Measurements from ENCODE around the gene BBS2. TPM values are rescaled to one million over a fixed set of nuclear protein-coding genes. Genes with fewer than 3 reads are reported as not detected.
A peak's percentile ranks its signal among the peaks of the same experiment; 100 is the strongest.

The BBS2 gene
- total and polyA plus RNA-seq, 9 of the 15 experiments (the other 6 are each of a cell fraction or from before 2014, with no cell fraction given), result 4.2 to 22.7 (median 10.2) TPM

DNA sequence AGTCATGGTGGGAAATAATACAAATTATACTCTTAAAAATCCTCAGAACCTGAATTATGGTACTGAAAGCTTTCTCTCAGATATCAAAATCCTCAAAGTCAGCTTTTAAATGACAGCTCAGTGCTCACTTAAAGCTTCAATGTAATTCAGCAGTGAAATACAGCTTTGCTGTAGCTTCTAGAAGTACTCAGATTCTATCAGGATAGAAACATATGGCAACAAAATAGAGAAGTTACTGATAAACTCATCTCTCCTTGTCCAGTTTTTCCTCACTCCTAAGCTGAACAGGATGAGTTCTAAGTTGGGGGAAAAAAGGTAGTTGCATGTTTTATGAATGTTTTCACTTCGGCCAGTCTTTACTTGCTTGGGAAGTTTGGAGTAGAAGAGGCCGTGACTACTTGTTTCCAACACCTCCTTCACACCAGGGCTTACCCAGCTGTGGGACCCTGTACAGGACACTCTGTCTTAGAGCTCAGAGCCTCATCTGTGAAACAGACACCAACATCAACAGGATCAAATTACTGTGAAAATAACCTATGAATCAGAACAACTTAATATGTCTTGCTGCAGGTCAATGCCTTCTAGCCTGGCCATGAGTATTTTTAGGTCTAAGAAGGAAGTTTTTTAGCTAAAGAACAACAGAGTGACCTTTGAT lies 38.2 kb downstream of the BBS2 start (continued):
- TF ChIP-seq, protein P1, sequence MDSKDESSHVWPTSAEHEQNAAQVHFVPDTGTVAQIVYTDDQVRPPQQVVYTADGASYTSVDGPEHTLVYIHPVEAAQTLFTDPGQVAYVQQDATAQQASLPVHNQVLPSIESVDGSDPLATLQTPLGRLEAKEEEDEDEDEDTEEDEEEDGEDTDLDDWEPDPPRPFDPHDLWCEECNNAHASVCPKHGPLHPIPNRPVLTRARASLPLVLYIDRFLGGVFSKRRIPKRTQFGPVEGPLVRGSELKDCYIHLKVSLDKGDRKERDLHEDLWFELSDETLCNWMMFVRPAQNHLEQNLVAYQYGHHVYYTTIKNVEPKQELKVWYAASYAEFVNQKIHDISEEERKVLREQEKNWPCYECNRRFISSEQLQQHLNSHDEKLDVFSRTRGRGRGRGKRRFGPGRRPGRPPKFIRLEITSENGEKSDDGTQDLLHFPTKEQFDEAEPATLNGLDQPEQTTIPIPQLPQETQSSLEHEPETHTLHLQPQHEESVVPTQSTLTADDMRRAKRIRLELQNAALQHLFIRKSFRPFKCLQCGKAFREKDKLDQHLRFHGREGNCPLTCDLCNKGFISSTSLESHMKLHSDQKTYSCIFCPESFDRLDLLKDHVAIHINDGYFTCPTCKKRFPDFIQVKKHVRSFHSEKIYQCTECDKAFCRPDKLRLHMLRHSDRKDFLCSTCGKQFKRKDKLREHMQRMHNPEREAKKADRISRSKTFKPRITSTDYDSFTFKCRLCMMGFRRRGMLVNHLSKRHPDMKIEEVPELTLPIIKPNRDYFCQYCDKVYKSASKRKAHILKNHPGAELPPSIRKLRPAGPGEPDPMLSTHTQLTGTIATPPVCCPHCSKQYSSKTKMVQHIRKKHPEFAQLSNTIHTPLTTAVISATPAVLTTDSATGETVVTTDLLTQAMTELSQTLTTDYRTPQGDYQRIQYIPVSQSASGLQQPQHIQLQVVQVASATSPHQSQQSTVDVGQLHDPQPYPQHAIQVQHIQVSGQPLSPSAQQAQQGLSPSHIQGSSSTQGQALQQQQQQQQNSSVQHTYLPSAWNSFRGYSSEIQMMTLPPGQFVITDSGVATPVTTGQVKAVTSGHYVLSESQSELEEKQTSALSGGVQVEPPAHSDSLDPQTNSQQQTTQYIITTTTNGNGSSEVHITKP (IDR thresholded peaks at IDR 0.05; ENCODE audit: partially characterized antibody), result no peak
- TF ChIP-seq, protein P2, sequence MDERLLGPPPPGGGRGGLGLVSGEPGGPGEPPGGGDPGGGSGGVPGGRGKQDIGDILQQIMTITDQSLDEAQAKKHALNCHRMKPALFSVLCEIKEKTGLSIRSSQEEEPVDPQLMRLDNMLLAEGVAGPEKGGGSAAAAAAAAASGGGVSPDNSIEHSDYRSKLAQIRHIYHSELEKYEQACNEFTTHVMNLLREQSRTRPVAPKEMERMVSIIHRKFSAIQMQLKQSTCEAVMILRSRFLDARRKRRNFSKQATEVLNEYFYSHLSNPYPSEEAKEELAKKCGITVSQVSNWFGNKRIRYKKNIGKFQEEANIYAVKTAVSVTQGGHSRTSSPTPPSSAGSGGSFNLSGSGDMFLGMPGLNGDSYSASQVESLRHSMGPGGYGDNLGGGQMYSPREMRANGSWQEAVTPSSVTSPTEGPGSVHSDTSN (CRISPR knock-in tag; IDR thresholded peaks at IDR 0.05; ENCODE audit: low read depth), result no peak
- TF ChIP-seq, protein P2 (tag; conservative IDR thresholded peaks at IDR 0.05; ENCODE audit: low read depth), result peak; percentile 68; the same call in 1 of the 2 replicates
- peak; percentile 23; the same call in 1 of the 2 replicates for TF ChIP-seq L3MBTL2 (IDR thresholded peaks at IDR 0.05)
- no peak for TF ChIP-seq RNF2 (IDR thresholded peaks at IDR 0.05)
- no peak for TF ChIP-seq E2F3 (CRISPR knock-in tag; IDR thresholded peaks at IDR 0.05)
- 0 out of 2 replicates have a peak, but pooled peaks have one; percentile 39 for TF ChIP-seq SOX6 (IDR thresholded peaks at IDR 0.05)
- peak; percentile 29; the same call in 1 of the 2 replicates for TF ChIP-seq SMARCA4 (IDR thresholded peaks at IDR 0.05)
- peak; percentile 20; the same call in 1 of the 2 replicates for TF ChIP-seq HMBOX1 (IDR thresholded peaks at IDR 0.05)
- TF ChIP-seq DMBX1 (CRISPR knock-in tag; IDR thresholded peaks at IDR 0.05; ENCODE audit: borderline replicate concordance), result 0 out of 2 replicates have a peak, but pooled peaks have one; percentile 21
- TF ChIP-seq, protein P3, sequence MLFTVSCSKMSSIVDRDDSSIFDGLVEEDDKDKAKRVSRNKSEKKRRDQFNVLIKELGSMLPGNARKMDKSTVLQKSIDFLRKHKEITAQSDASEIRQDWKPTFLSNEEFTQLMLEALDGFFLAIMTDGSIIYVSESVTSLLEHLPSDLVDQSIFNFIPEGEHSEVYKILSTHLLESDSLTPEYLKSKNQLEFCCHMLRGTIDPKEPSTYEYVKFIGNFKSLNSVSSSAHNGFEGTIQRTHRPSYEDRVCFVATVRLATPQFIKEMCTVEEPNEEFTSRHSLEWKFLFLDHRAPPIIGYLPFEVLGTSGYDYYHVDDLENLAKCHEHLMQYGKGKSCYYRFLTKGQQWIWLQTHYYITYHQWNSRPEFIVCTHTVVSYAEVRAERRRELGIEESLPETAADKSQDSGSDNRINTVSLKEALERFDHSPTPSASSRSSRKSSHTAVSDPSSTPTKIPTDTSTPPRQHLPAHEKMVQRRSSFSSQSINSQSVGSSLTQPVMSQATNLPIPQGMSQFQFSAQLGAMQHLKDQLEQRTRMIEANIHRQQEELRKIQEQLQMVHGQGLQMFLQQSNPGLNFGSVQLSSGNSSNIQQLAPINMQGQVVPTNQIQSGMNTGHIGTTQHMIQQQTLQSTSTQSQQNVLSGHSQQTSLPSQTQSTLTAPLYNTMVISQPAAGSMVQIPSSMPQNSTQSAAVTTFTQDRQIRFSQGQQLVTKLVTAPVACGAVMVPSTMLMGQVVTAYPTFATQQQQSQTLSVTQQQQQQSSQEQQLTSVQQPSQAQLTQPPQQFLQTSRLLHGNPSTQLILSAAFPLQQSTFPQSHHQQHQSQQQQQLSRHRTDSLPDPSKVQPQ (CRISPR knock-in tag; IDR thresholded peaks at IDR 0.05; ENCODE audit: borderline replicate concordance), result no peak
- no peak for TF ChIP-seq TAF9B (IDR thresholded peaks at IDR 0.05; ENCODE audit: partially characterized antibody)
- TF ChIP-seq CREBBP (IDR thresholded peaks at IDR 0.05; ENCODE audit: low read depth, low read length), result no peak
- TF ChIP-seq, protein P4, sequence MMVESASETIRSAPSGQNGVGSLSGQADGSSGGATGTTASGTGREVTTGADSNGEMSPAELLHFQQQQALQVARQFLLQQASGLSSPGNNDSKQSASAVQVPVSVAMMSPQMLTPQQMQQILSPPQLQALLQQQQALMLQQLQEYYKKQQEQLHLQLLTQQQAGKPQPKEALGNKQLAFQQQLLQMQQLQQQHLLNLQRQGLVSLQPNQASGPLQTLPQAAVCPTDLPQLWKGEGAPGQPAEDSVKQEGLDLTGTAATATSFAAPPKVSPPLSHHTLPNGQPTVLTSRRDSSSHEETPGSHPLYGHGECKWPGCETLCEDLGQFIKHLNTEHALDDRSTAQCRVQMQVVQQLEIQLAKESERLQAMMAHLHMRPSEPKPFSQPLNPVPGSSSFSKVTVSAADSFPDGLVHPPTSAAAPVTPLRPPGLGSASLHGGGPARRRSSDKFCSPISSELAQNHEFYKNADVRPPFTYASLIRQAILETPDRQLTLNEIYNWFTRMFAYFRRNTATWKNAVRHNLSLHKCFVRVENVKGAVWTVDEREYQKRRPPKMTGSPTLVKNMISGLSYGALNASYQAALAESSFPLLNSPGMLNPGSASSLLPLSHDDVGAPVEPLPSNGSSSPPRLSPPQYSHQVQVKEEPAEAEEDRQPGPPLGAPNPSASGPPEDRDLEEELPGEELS (CRISPR knock-in tag; IDR thresholded peaks at IDR 0.05; ENCODE audit: borderline replicate concordance), result no peak

Measured in K562 (cell line).